Stimulated activated CD4-positive, alpha-beta T cell treated with anti-CD3 and anti-CD28 coated beads, Interleukin-1b, Interleukin-23, amount 100 ng/mL, for 4 hours (primary cell): ENCODE data around the gene SCNN1A.

Experiments used
- DNase-seq, 2 donors: peaks; one replicate each; pipeline ENCODE4 v3.0.0-alpha.2; 2020; ENCODE audit warnings: low read depth in 2 of 2

The SCNN1A gene

GRCh38 chr12:6334359-6334758 is 41.0 kb downstream of the SCNN1A start:
- no peak for DNase-seq

DNA sequence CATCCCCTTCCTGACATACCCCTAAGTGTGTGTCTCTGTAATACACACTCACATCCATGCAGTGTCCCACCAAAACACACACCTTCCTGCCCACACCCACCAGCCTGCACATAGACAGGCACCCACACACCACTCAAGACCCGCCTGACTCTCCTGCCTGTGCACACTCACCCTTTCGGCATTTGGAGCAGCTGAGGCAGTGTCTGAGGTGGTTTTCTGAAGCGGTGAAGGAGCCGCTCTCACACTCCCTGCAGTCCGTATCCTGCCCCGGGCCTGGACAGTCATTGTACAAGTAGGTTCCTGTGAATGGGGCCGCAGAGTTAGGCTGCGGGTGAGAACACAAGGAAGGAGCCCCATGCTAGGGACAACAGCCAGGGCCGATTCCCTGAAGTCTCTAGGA is 41.8 kb downstream of the SCNN1A start:
- DNase-seq: no peak

GRCh38 chr12:6333029-6333428 is 42.3 kb downstream of the SCNN1A start:
- no peak for DNase-seq

DNA sequence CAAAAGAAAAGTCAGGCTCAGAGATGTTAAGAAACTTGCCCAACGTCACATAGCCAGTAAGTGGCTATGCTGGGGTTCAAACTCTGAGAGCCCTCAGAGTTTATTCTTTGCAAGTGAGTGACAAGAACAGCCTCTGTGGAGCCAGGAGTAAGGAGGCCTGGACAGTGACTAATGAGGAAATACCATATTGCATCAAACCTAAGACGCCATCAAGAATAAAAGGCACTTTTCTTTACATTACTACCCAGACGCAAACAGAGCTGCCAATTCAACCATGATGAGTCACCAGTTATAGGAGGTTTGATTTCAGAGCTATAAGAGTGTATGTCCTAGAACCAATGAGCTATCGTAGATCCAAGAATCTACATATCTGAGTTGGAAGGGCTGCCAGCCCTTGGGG is 42.9 kb downstream of the SCNN1A start:
- no peak for DNase-seq

DNA sequence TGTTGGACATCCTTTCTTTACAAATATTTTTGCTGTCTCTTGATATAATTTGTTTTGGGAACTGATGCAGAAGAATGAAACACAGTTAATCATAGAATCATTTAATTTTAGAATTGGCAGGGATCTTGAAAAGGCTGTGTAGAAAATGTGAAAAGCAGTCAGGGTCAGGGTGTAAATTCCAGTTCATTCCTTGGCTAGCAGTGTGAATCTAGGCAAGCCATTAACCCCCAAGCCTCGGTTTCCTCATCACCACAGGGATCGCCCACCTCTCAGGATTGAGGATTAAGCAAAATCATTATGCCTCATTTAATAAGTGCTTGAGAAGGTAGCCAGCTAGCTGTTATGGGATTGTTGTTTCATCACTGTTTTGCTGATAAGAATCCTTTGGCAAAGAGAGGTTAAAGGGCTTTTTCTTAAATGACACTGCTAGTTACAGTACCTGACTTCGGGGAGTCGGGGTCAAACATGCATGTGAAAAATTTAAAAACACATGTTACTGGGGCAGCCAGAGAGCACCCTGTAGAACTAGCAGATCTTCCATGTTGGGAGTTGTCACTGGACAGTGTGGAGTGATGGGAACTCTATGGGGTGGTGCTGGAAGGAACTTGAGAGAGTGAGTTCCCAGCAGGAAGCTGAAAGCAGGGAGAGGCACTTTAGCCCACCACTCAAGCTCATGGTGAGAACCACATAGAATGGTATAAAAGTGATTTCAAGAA is 44.2 kb downstream of the SCNN1A start:
- DNase-seq: no peak

- DNase-seq: no peak
Observed at GRCh38 chr12:6330192-6330591, 45.2 kb downstream of the SCNN1A start.

- DNase-seq: no peak
Observed at GRCh38 chr12:6329703-6330064, 45.7 kb downstream of the SCNN1A start.

- DNase-seq: no peak
Observed at GRCh38 chr12:6328945-6329702, 46.2 kb downstream of the SCNN1A start.

- no peak for DNase-seq
Observed at GRCh38 chr12:6328045-6328779, 47.2 kb downstream of the SCNN1A start.

GRCh38 chr12:6327229-6328041 is 47.9 kb downstream of the SCNN1A start:
- no peak for DNase-seq

DNA sequence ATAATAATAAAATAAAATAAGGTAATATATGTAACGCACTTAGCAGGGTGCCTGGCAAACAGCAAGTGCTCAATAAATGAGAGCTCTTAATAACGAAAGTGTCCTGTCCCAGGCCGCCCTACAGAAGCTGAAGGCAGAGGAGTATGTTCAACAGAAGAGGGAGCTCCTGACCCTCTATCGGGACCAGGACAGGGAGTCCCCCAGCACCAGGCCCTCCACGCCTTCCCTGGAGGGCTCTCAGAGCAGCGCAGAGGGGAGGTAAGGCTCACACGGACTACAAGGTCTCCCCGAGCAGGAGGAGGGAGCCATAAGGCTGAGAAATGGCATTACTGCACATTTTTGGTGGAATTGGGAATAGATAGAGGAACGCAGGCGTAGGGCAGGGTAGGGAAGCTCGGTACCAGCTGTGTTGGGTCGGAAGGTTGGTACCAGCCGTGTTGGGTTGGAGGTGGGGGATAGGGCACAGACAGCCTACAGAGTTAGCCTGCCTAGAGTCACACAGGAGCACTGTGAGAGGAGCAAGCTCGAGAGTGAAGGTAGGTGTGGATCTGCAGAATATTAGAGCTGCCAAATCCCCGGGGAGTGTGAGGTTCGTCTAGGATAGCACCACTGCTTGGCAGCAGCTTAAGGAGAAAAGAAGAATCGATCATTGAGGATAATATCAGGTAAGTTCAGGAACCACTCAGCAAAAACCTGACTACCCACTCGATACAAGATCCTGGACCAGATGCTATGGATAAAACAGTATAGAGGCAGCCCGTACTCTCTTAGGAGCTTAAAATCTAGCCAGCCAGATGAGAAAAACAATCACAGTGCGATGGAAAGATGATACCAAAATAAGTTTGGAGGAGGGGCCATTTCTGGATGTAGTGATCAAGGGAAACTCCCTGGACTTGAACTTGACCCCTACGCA is 48.8 kb downstream of the SCNN1A start:
- DNase-seq: no peak

DNA sequence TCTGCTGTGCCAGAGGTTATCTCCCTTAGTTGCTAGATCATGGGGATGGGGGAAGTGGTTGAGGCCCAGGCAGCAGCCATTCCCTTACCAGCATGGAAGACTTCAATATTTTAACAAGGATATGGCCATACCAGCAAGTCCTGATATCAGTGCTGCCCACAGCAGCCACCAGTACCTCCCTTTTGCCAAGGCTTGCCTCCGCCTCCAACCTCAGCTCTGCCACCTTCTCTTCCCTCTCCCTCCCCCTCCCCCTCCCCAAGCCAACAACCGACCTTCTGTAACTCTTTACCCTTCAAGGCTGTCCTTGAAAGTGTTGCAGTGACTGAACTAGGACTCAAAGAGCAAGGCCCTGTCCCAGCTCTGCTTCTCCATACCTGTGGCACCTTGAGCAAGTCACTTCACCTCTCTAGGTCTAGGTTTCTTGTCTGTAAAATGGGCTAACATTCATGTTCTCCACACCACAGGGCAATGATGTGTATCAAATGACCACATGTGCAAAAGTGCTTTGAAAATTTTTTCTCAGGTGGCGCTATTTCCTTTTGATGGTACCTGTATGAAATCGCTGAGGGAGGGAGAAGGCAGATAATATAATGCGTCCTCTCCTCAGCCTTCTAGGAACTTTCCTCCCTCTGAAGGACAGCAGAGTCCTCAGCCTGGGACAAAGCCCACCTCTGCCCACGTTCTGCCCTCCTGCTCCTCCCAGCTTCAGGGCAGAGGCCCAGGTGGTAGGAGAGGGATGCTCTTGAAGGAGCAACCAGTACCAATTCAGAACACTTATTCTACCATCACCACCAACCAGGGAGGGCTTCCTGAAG is 50.2 kb downstream of the SCNN1A start:
- no peak for DNase-seq

DNA sequence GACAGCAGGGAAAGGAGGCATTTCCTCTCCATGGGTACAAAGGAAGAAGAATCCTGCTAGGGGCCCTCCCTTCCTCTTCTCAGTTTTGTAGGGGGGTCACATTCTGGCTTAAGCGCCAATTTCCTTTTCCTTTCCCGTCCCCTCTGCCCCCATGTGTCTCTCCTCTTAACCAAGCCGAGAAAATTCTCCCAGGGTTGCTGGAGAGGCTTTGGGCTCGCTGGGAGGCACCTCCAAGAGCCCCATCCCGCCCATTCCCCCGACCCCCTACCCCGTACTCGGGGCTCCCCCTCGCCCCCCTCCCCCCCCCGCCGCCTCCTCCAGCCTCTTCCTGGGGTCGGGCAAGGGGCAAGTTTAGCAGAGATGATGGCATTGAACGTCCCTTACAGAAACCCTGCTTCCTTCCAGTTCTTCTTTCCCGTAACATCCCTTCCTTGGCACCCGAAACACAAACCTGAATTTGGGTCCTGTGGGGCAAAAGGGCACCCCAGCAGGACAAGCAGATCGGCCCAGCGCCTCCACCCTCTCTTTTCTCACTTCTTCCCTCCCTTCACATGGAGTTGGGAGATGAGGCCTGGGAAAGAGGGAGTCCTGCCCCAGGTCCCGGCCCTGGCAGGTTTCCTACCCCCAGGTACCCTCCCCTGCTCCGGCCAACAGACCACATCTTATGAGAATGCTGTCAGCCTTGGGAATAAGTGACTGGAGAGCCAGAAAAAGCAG is 51.2 kb downstream of the SCNN1A start:
- no peak for DNase-seq

GRCh38 chr12:6323340-6323994 is 51.9 kb downstream of the SCNN1A start:
- peak in 1 of 2 donors; percentile 40 for DNase-seq

- no peak for DNase-seq
Observed at GRCh38 chr12:6322969-6323339, 52.4 kb downstream of the SCNN1A start.

DNA sequence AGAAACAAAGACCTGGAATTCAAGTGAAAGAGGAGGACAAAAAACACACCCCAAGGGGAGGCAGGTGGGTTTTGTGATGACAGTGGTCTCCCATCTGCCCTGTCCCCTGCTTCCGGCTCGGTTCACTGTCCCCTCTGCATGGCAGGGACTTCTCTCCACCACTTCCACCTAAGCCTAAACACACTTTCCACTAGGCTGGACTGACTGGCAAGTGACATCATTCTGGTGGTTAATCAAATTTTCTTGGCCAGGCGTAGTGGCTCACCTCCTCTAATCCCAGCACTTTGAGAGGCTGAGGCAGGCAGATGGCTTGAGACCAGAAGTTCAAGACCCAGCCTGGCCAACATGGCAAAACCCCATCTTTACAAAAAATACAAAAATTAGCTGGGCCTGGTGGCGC is 53.0 kb downstream of the SCNN1A start:
- DNase-seq: no peak

GRCh38 chr12:6321905-6322304 is 53.5 kb downstream of the SCNN1A start:
- no peak for DNase-seq

GRCh38 chr12:6319446-6319845 is 55.9 kb downstream of the SCNN1A start:
- no peak for DNase-seq

GRCh38 chr12:6318440-6318879 is 56.9 kb downstream of the SCNN1A start:
- no peak for DNase-seq
